ENCODE results near the gene PXK.
"Not testable (repeated sequence)": the region's sequence is repeated elsewhere in the genome, so short reads cannot be mapped to it uniquely, and the experiment has no call there.

The PXK gene

DNA sequence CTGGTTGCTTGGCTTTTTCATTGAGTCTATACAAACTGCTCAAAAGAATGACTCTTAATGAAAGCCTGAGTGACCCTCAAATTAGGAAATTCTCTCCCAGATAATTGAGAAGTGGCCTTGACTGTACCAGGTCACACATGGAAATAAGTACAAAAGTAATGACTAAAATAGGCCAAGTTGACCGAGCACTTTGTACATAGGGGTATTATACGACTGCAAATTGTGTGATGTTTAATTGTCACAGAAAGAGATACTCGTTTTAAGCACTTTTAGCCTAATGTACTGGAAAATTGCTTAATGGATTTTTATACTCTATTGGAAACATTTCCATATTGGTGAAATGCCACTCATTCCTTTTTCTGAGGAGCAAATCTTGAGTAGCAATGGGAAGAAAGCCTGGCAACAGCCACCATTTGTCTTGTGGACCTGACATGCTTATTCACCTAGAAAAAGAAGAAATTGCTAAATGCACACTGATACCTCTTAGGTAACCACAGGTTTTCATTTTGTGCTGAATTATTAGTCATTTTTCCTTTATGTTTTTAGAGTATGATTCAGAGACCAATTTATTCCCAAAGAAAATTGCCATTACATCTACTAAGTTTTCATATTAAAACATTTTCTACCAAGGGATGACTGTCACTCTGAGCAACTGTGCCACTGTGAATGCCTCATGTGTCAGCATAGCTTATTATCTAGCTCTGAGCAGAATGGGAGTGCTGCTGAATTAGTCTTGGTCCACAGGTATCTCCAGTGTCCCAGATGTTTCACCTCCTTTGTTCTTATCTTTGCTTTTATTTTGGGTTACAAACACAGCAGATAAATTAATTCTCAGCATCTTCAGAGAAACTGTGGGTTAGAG lies 8.9 kb upstream of the PXK start:
- no peak for DNase-seq (ENCODE audit: low read depth in 2 of 2)

DNA sequence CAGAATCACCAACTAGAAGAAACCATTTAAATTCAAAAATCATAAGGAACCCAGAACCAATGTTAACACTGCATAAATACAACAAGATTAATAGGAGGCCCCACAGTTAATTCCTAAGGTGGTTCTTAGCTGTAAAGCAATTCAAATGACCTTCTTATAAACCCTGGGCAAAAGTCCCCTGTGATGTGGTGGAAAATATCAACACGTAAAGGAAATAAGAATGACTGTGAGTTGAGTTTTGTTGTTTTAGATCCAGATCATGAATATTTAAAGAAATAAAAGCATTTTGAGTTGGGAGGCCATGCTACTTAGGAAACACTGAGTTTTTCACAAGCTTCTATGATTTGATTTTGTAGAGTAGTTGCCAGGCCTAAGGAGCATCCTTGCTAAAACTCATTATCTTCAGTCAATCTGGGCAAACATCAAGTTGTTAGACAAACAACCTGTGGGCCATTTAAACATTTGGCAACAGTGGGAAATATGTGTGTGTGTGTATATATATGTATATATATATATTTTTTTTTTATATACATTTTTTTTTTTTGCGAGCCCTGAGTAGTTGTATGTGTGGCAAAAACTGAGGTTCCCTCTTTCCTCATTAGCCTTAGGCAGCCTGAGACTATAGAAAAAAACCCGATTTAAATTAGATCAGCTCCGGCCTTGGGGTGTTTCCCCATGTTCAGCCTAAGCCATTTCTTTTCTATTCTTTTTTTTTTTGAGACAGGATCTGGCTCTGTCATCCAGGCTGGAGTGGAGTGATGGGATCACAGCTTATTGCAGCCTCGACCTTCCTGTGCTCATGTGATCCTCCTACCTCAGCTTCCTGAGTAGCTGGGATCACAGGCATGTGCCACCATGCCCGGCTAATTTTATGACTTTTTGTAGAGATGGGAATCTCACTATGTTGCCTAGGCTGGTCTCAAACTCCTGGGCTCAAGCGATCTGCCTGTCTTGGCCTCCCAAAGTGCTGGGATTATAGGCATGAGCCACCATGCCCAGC lies 8.0 kb upstream of the PXK start:
- no peak for DNase-seq (ENCODE audit: low read depth in 2 of 2)

DNA sequence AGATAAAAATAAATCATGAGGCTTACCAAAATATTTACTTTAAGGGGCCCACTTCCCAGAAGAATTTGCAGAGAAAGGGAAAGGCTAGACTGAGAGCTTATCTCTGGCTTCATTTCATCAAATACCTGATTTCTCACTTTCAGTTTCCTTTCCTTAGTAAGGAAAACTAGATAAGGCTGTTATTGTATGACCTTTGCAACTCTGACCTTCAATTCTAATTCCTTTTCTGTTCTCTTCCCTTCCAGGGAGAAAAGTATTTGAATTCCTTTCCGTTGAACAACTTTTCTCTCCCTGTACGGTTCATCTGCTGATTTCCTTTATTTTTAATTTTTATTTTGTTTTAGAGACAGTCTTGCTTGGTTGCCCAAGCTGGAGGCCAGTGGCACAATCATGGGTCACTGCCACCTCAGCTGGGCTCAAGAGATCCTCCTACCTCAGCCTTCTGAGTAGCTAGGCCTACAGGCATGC lies 7.1 kb upstream of the PXK start:
- DNase-seq (ENCODE audit: low read depth in 2 of 2): no peak

- no peak for DNase-seq (ENCODE audit: low read depth in 2 of 2)
These were observed 6.3 kb upstream of the PXK start for GRCh38 chr3:58326267-58326900.

- no peak for DNase-seq (ENCODE audit: low read depth in 2 of 2)
These were observed 3.4 kb upstream of the PXK start for GRCh38 chr3:58329150-58329921.

DNA sequence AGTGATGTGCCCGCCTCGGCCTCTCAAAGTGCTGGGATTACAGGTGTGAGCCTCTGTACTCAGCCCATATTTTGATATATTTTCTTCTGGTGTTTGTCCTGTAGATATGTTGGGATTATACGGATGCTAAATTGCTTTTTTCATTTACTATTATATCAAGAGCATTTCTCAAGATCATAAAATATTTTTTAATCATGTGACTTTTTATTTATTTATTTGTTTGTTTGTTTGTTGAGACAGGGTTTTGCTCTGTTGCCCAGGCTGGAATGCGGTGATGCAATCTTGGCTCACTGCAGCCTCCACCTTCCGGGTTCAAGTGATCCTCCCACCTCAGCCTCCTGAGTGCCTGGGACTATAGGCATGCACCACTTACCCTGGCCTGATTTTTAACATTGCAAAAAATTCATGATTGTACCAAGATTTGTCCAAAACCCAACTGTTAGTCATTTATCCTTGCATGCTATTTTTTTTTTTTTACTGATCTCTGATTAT lies 2.7 kb upstream of the PXK start:
- no peak for DNase-seq (ENCODE audit: low read depth in 2 of 2)

GRCh38 chr3:58331593-58332152 lies 1.0 kb upstream of the PXK start:
- DNase-seq (ENCODE audit: low read depth in 2 of 2): no peak

DNA sequence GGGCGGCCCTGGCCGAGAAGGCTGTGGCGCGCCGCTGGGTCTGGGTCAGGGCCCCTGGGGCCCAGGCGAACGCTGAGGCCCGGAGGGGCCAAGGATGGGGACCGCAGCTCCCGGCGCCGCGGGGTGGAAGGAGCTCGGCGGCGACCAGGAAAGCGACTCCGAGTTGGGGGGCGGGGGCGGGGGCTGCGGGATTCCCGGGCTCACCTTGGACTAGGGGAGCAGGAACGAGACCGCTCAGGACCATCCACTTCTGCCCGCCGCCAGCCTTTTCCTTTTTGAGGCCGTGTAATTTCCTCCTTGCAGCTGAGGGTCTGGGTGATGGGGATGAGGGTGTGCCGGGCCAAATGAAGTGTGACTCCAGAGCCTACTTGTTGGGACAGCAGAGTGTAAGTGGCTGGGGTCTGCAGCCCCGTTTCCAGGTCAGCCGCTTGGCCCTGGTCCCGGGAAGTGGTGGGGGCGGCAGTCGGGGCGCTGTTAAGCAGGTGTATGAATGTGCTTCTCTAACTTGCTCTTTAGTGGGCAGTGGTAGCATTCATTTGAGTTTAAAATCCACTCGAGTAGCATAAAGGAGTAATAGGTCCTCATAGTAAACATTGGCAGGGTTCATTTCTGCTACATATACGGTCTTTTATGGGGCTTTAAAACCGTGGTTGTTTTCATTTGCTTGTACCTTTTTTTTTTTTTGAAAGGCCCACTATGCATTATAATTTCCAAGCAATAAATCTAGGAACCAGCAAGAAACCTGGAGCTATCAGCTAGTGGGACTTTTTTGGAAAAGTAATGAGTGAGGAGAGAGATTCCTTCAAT lies 717 bp downstream of the PXK start:
- no peak for DNase-seq (ENCODE audit: low read depth in 2 of 2)

GRCh38 chr3:58334013-58334321 lies 1.3 kb downstream of the PXK start:
- no peak for DNase-seq (ENCODE audit: low read depth in 2 of 2)

DNA sequence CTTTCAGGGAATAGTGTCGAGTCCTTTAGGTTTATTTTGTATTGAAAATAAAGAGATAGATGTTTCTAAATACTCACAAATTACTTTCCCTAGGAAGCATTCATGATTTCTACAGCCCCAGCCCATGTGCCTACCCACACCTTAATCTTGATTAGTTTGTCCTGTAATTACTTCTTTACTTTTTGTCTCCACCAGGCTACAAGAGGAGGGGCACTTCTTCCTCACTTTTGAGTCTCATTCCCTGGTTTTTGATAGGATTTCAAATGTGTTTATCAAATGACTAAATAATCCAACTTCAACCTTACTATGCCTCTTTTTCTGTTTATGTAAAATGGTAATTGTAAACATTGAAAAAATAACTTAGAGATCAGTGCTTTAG lies 1.8 kb downstream of the PXK start:
- DNase-seq (ENCODE audit: low read depth in 2 of 2): no peak

- DNase-seq (ENCODE audit: low read depth in 2 of 2): no peak
These were observed 2.9 kb downstream of the PXK start for GRCh38 chr3:58335652-58335947.

GRCh38 chr3:58336135-58336882 lies 3.6 kb downstream of the PXK start:
- no peak for DNase-seq (ENCODE audit: low read depth in 2 of 2)

- DNase-seq (ENCODE audit: low read depth in 2 of 2): no peak
These were observed 4.5 kb downstream of the PXK start for GRCh38 chr3:58337190-58337589.

GRCh38 chr3:58339146-58339545 lies 6.5 kb downstream of the PXK start:
- DNase-seq (ENCODE audit: low read depth in 2 of 2): not testable (repeated sequence)

GRCh38 chr3:58340594-58341244 lies 8.0 kb downstream of the PXK start:
- DNase-seq (ENCODE audit: low read depth in 2 of 2): no peak

- no peak for DNase-seq (ENCODE audit: low read depth in 2 of 2)
These were observed 8.7 kb downstream of the PXK start for GRCh38 chr3:58341376-58341775.

GRCh38 chr3:58342676-58343075 lies 10.0 kb downstream of the PXK start:
- DNase-seq (ENCODE audit: low read depth in 2 of 2): no peak

- DNase-seq (ENCODE audit: low read depth in 2 of 2): no peak
These were observed 12.8 kb downstream of the PXK start for GRCh38 chr3:58345457-58345856.

- DNase-seq (ENCODE audit: low read depth in 2 of 2): no peak
These were observed 13.7 kb downstream of the PXK start for GRCh38 chr3:58346368-58346767.

All from stimulated activated CD8-positive, alpha-beta memory T cell treated with anti-CD3 and anti-CD28 coated beads, Interleukin-15, amount 100 ng/mL, for 48 hours (primary cell).